Stimulated activated CD8-positive, alpha-beta memory T cell treated with anti-CD3 and anti-CD28 coated beads, Interleukin-4, amount 100 ng/mL, for 24 hours (primary cell): Measurements from ENCODE around the gene ABCA13.

Source experiments
- DNase-seq: peaks from one replicate; pipeline ENCODE4 v3.0.0-alpha.2; 2020; ENCODE audit warnings: low read depth

ABCA13 gene

DNA sequence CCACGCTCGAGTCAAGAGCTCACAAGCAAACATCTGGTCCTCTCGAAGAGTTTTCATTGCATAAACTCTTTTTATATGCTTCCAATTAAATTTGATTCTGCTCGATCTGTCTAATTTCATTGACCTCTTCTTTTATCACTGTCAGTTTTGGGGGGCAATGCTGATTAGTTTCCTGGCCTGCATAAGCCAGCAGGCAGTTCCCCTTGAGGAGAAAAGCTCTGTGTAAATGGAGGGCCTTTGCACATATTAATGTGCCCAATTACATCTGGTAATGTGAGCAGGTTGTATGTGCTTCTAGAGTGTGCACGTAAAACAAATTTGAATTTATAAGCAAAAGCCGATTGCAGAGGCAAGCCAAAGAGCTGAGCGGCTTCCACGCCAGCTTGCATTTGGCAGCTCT lies 210.3 kb downstream of the ABCA13 start:
- DNase-seq: no peak

- DNase-seq: no peak
Measured at GRCh38 chr7:48384180-48384752, 213.0 kb downstream of the ABCA13 start.

- no peak for DNase-seq
Measured at GRCh38 chr7:48387932-48388331, 216.7 kb downstream of the ABCA13 start.

GRCh38 chr7:48388911-48389310 lies 217.7 kb downstream of the ABCA13 start:
- no peak for DNase-seq

- no peak for DNase-seq
Measured at GRCh38 chr7:48389977-48390376, 218.7 kb downstream of the ABCA13 start.

DNA sequence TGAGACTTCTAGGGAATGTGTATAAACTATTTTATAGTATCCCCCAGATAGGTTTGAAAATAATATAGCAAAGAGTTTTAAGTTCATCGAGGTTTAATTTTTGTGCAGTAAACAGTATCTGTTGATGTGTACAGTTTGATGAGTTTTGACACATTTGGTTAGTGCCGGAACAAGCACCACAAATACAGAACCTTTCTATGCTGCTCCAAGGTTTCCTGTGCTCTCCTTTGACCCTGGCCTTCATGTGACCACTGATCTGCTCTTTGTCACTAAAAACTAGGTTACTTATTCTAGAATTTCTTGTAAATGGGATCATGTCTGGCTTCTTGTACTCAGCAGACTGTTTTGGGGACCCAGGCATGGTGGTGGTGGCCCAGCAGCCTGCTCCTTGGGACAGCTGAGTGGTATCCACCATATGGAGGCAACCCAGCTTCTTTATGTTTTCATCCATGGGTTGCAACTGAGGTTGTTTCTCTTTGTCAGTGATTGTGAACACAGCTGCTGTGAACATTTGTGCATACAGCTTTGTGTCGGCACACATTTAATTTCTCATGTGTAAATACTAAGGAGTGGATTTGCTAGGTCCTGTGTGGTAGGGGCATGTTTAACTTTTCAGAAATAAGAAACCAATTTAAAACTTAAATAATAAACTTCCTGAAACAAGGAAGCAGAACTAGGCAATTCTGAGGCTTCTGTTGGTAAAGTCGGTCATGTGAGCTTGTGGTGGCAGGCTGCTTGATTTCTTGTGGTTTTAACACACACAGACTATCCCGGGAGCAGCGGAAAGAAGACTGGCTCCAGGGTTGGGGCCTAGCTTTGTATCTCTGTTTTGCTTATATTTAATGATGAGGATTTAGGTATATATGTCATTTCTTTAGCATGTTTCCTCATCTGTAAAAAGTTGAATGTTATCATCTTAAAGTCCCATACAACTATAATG lies 219.4 kb downstream of the ABCA13 start:
- DNase-seq: no peak

- no peak for DNase-seq
Measured at GRCh38 chr7:48398191-48398590, 226.9 kb downstream of the ABCA13 start.

GRCh38 chr7:48402721-48403120 lies 231.5 kb downstream of the ABCA13 start:
- DNase-seq: no peak

GRCh38 chr7:48408731-48409130 lies 237.5 kb downstream of the ABCA13 start:
- no peak for DNase-seq

GRCh38 chr7:48411619-48412018 lies 240.4 kb downstream of the ABCA13 start:
- DNase-seq: no peak

DNA sequence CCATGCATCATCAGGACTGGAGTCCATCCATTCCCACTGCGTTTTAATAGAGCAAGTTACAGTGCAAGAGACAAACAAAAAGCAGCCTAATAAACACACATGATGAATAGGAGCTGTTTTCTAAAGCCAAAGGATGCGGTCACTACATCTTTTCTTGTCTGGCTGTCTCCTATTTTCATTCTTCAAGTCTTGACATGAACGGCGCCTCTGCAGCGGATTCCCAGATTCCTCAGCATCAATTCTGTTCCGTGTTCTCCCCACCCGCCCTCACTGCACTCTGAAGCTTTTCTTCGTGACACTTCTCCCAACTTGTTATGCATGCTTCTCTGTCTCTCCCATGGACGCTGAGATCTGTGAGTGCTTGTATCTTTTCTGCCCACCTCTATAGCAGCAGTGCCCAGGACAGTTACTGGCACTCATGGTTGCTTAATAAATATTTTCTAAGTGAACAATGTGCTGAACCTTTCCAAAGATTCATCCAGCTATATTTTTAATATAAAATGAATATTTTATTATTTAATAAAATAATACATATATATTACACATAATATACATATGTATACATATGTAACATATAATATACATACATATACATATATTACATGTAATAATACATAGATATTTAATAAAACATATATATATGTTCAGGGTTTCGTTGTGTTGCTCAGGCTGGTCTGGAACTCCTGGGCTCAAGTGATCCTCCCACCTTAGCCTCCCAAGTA lies 242.9 kb downstream of the ABCA13 start:
- DNase-seq: no peak

DNA sequence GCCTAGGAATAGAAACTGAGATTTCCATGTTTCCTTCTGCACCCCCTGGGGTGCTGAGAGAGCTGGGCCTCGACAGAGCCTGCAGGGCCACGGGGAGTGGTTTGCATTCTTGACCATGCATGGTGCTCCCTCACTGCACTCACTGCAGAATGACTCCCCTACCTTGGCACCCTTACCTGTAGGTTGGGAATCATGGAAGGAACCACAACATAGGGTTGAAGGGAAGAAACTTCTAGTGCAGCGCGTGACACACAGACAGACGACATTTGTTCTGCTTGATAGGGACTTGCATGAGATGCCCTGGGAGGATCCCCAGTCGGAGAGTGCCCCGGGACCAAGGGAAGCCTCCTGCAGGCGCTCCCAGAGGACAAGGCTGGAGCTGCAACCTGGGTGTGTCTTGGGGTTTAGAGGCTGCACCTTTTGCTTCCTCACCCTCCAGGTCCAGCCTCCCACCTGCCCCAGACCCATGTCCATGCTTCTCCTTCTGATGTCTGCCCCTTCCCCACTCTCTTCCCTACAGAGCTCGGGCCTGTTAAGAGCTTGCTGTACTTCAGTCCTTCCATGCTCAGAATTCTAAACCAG lies 245.2 kb downstream of the ABCA13 start:
- DNase-seq: no peak

DNA sequence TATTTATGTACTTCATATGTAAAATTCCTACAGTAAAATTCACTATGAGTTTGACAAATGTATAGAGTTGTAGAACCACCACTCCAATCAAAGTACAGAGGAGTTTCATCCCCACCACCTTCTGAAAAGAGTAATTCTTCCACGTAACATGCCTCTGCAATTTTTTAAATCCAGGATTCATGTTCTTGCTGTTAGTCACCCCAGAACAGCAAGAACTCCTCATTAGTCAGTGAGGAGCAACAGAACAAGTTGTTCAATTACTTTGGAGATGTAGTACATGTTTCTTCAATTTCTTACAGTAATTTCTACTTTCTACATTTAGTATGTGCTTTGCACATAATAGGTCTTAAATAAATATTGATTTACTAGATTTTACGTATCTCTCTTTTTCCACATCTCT lies 248.1 kb downstream of the ABCA13 start:
- DNase-seq: no peak

GRCh38 chr7:48420206-48420605 lies 248.9 kb downstream of the ABCA13 start:
- DNase-seq: no peak

DNA sequence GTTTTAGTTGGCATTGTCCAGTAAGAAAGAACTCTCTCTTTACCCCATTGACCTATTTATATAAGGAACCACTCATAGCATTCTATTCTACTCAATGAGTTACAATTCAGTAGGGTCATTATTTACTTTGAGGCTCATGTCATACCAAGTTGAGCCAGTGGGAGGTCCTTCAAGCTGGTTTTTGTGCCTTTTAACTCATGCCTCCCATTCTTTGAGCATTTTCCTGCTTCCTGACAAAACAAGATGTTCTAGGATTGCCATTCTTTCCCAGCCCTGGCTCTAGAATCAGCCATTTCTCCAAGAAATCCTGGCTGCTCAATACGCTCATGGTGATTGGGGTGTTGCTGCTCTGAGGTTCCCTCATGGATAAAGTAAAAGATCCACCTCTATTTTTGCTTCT lies 250.1 kb downstream of the ABCA13 start:
- no peak for DNase-seq

- no peak for DNase-seq
Measured at GRCh38 chr7:48424731-48425130, 253.5 kb downstream of the ABCA13 start.

DNA sequence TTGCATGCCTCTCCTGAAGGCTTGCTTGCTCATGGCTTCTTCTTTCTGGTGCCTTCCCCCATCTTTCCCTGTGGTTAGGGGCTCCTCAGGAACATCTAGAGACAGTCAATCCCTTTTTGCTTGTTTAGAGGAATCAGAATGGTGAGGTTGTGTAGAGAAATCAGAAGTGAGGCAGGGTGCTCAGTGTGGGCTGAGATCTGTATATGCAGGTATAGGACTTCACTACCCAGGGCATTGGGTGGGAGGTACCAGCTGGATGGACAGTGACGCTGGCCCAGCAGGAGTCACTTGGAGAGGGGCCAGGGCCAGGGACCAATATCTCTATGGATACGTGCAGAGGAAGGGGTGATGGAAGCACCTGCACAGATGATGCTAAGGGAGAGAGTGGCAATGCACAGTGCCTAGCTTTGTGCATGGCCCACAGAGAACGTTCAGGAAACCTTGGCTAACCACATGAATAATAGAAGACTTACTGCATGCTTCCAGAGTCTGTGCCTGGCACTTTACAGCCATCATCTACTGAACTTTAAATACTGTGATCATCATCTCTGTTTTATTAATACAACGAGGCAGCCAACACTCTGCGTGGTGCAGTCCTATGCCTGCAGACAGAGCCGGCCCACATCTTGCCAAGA lies 255.2 kb downstream of the ABCA13 start:
- no peak for DNase-seq

- no peak for DNase-seq
Measured at GRCh38 chr7:48426966-48427555, 255.8 kb downstream of the ABCA13 start.

DNA sequence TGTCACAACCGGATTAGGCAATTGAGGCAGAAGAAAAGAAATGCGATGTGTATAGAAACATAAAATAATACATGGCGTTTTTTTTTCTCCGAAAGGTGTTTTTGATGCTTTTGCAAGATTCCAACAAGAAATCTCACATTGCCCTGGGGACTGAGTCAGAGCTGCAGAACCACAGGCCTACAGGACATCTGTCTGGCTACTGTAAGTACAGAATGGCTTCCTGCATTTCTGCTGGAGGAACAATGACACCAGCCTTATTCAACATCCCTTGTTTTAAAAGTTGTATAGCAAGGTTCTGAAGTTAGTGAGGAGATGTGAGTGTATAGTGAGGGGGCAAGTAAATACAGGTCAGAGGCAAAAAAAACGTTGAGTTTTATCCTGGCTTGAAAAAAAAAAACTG lies 256.4 kb downstream of the ABCA13 start:
- DNase-seq: no peak

GRCh38 chr7:48428091-48428684 lies 256.9 kb downstream of the ABCA13 start:
- no peak for DNase-seq

GRCh38 chr7:48429117-48429516 lies 257.9 kb downstream of the ABCA13 start:
- DNase-seq: no peak
